Activated CD8-positive, alpha-beta T cell treated with anti-CD3 and anti-CD28 coated beads for 36 hours (primary cell): Measurements from ENCODE around the gene CDC34. TPM values are rescaled to one million over a fixed set of nuclear protein-coding genes. Genes with fewer than 3 reads are reported as not detected.

ENCODE experiments used
- ATAC-seq: fragments of 200-7000 bp; cut with Tn5 transposase; one replicate; pipeline ENCODE4 v1.10.0; 2021; ENCODE audit warnings: mild to moderate bottlenecking, moderate library complexity
- CTCF ChIA-PET: fragments of 350-600 bp; sonication (Branson Sonifier 250); formaldehyde crosslinking; loops from one replicate; lab custom pipeline; 2021; ENCODE audit warnings: antibody characterized with exemption; lab: Charles Lee
- POLR2A ChIA-PET: fragments of 350-600 bp; sonication (Branson Sonifier 250); formaldehyde crosslinking; loops from one replicate; lab custom pipeline; 2021; ENCODE audit warnings: antibody characterized with exemption; lab: Charles Lee
- DNase-seq: peaks from one replicate; pipeline ENCODE4 v3.0.0-alpha.2; 2020
- H3K27ac Mint-ChIP-seq: one replicate; pipeline ENCODE4 v1.8.0; 2021; ENCODE audit warnings: mild to moderate bottlenecking, mixed read lengths
- H3K27me3 Mint-ChIP-seq: one replicate; pipeline ENCODE4 v1.8.0; 2021; ENCODE audit warnings: mixed read lengths
- H3K36me3 Mint-ChIP-seq: one replicate; pipeline ENCODE4 v1.8.0; 2021; ENCODE audit warnings: low read depth, mixed read lengths
- H3K4me1 Mint-ChIP-seq: one replicate; pipeline ENCODE4 v1.8.0; 2021; ENCODE audit warnings: low read depth, mixed read lengths
- H3K4me3 Mint-ChIP-seq: one replicate; pipeline ENCODE4 v1.8.0; 2021; ENCODE audit warnings: mild to moderate bottlenecking, moderate library complexity, mixed read lengths
- H3K9me3 Mint-ChIP-seq: one replicate; pipeline ENCODE4 v1.8.0; 2021; ENCODE audit warnings: mixed read lengths
- intact Hi-C: fragments of 100-400 bp; cut with micrococcal nuclease; formaldehyde crosslinking; loops from one replicate; pipeline ENCODE4 v1.10.0; 2022
- total RNA-seq, 2 experiments: library from RNA; stranded (reverse); gene quantifications; one replicate each; pipeline ENCODE4 v1.2.3, GENCODE V29; 2021
- TF ChIP-seq, protein P1 (sequence below): fragments of 200-600 bp; IDR thresholded peaks from one replicate; pipeline ENCODE4 v1.8.0; 2022; ENCODE audit warnings: antibody characterized with exemption, mild to moderate bottlenecking

Gene CDC34
- total RNA-seq, 2 experiments from 2014 or later = 38.1 to 43.7 TPM

DNA sequence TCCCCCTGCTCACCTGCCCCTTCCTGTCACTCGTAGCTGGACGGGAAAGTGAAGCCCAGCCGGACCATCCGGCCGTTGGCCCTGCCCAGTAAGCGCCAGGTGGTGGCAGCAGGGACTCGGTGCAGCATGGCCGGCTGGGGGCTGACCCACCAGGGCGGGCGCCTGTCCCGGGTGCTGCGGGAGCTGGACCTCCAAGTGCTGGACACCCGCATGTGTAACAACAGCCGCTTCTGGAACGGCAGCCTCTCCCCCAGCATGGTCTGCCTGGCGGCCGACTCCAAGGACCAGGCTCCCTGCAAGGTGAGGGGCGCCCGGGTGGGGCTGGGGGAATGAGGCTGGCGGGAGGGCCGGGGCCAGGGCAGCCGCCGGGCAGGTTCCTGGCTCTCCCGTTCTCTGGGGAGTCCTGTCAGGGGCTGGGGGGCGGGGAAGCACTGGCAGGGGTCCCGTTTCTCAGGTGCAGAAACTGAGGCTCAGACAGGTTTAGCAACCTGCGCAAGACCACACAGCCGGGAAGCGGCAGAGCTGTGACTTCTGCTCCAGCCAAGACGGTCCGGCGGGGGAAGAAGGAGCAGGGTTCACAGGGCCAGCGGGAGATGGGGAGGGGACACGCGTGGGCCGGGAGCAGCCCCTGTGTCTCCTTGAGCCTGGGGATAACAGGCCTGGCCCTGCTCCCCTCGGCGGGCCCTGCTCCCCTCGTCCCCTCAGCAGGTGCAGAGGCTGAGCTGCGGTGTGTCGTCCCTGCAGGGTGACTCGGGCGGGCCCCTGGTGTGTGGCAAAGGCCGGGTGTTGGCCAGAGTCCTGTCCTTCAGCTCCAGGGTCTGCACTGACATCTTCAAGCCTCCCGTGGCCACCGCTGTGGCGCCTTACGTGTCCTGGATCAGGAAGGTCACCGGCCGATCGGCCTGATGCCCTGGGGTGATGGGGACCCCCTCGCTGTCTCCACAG is 17.6 kb downstream of the CDC34 start:
- no peak for ATAC-seq
- ChIA-PET POLR2A (no interaction called here), CTCF (no interaction called here)
- Mint-ChIP-seq H3K9me3 (no peaks in the 10 kb centered on the region), H3K27me3 (no peaks in the 10 kb centered on the region), H3K4me1 (peaks cover 13% of the 10 kb centered on the region), H3K4me3 (no peak overlapping the region), H3K27ac (no peak overlapping the region), H3K36me3 (peaks cover 9% of the 10 kb centered on the region)
- no peak for DNase-seq
- TF ChIP-seq, protein P1, sequence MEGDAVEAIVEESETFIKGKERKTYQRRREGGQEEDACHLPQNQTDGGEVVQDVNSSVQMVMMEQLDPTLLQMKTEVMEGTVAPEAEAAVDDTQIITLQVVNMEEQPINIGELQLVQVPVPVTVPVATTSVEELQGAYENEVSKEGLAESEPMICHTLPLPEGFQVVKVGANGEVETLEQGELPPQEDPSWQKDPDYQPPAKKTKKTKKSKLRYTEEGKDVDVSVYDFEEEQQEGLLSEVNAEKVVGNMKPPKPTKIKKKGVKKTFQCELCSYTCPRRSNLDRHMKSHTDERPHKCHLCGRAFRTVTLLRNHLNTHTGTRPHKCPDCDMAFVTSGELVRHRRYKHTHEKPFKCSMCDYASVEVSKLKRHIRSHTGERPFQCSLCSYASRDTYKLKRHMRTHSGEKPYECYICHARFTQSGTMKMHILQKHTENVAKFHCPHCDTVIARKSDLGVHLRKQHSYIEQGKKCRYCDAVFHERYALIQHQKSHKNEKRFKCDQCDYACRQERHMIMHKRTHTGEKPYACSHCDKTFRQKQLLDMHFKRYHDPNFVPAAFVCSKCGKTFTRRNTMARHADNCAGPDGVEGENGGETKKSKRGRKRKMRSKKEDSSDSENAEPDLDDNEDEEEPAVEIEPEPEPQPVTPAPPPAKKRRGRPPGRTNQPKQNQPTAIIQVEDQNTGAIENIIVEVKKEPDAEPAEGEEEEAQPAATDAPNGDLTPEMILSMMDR = no peak
- intact Hi-C loops = no loop called here

GRCh38 chr19:554817-555216 is 23.3 kb downstream of the CDC34 start:
- ChIA-PET CTCF (no interaction called here), POLR2A (interaction anchor here (2.2 kb wide), 1 partner anchor 17 kb away, joined by 8 read pairs; the partner anchor contains the start of gene BSG)
- no peaks in the 10 kb centered on the region for H3K4me1 Mint-ChIP-seq
- ATAC-seq = no peak
- no peaks in the 10 kb centered on the region for H3K9me3 Mint-ChIP-seq
- TF ChIP-seq, protein P1 = no peak
- no peaks in the 10 kb centered on the region for H3K27me3 Mint-ChIP-seq
- DNase-seq = no peak
- no peak overlapping the region for H3K4me3 Mint-ChIP-seq
- intact Hi-C loops = no loop called here
- H3K36me3 Mint-ChIP-seq = no peaks in the 10 kb centered on the region
- no peak overlapping the region for H3K27ac Mint-ChIP-seq

GRCh38 chr19:555474-555808 is 23.9 kb downstream of the CDC34 start:
- ATAC-seq (no peak), DNase-seq (no peak)
- Mint-ChIP-seq H3K9me3 (no peaks in the 10 kb centered on the region), H3K4me3 (no peak overlapping the region), H3K4me1 (no peaks in the 10 kb centered on the region), H3K27me3 (no peaks in the 10 kb centered on the region), H3K27ac (no peak overlapping the region), H3K36me3 (no peaks in the 10 kb centered on the region)
- TF ChIP-seq, protein P1 = no peak
- intact Hi-C loops = no loop called here
- CTCF ChIA-PET = no interaction called here
- POLR2A ChIA-PET = interaction anchor here (2.2 kb wide), 1 partner anchor 16 kb away, joined by 8 read pairs; the partner anchor contains the start of gene BSG

DNA sequence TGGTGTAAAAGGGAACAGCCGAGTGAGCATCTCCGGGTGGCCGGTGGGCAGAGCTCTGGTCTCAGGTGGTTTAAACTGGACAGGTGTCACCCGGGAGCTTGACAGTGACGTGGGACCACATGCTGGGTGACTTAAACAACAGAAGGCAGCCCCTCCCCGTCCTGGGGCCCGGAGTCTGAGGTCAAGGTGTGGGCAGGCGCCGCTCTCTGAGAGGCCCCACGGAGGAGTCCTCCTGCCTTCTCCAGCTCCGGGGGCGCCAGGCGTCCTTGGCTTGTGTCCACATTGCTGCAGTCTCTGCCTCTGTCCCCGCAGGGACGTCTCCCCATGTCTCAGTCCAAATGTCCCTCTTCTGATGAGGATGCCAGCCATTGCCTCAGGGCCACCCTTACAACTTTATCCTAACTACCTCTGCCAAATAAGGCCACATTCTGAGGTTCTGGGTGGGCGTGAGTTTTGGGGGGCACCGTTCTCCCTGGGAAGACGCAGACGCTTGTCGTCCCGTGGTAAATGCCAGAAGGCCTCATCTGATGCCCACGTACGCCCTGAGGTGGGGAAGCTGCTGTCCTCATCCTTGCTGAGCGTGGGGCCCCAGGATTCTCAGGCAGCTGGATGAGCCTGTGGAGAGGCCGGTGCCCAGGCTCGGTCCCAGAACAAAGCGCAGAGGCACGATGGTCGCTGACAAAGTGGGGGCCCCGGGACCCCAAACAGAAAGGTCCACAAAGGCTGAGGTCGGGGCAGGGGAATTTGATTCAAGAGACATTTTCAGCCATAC is 25.2 kb downstream of the CDC34 start:
- ChIA-PET CTCF (no interaction called here), POLR2A (interaction anchor here (0.8 to 1.6 kb wide), 2 partner anchors 11 to 15 kb away, joined by 3 to 5 read pairs; no protein-coding TSS in a partner anchor)
- DNase-seq = no peak
- intact Hi-C loops = no loop called here
- TF ChIP-seq, protein P1 = no peak
- Mint-ChIP-seq H3K27ac (no peak overlapping the region), H3K4me3 (no peak overlapping the region), H3K27me3 (no peaks in the 10 kb centered on the region), H3K9me3 (no peaks in the 10 kb centered on the region), H3K36me3 (no peaks in the 10 kb centered on the region), H3K4me1 (no peaks in the 10 kb centered on the region)
- ATAC-seq = no peak
